Measurements from ENCODE around the gene NEUROG2.

DNA sequence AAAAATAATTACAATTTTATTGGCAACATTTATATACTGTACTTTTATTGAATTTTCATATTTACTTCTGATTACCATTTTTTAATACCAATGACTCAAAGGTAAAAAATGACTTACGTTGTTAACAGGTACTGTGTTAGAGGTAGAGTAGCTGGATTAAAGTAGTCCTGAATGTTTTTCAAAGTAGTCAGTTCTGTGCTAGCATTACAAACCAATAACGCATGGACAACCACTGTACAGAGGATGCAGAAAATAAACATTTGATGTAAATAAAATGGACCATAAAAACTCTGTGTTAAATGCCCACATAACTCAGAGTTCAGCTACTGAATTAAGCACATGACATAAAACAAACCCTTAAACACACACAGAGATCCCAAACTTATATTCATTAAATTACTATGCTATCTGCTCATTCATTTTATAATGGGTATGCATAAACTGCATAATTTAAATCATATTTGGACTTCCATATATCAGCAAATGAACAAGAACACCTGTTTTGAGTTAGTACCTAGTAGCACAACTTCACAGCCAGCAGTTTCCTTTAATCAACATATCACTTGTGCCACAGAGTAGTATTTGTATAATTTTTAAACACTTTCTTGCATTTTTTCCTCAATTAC is 46.4 kb upstream of the NEUROG2 start:
- TF ChIP-seq, protein P1, sequence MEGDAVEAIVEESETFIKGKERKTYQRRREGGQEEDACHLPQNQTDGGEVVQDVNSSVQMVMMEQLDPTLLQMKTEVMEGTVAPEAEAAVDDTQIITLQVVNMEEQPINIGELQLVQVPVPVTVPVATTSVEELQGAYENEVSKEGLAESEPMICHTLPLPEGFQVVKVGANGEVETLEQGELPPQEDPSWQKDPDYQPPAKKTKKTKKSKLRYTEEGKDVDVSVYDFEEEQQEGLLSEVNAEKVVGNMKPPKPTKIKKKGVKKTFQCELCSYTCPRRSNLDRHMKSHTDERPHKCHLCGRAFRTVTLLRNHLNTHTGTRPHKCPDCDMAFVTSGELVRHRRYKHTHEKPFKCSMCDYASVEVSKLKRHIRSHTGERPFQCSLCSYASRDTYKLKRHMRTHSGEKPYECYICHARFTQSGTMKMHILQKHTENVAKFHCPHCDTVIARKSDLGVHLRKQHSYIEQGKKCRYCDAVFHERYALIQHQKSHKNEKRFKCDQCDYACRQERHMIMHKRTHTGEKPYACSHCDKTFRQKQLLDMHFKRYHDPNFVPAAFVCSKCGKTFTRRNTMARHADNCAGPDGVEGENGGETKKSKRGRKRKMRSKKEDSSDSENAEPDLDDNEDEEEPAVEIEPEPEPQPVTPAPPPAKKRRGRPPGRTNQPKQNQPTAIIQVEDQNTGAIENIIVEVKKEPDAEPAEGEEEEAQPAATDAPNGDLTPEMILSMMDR (IDR thresholded peaks at IDR 0.05): no peak
- TF ChIP-seq POLR2A (IDR thresholded peaks at IDR 0.05): no peak
